ENCODE results near the gene HPSE2. TPM values are rescaled to one million over a fixed set of nuclear protein-coding genes. Genes with fewer than 3 reads are reported as not detected.

Gene HPSE2
- total RNA-seq, 1 experiment from 2014 or later: 0.20 TPM

DNA sequence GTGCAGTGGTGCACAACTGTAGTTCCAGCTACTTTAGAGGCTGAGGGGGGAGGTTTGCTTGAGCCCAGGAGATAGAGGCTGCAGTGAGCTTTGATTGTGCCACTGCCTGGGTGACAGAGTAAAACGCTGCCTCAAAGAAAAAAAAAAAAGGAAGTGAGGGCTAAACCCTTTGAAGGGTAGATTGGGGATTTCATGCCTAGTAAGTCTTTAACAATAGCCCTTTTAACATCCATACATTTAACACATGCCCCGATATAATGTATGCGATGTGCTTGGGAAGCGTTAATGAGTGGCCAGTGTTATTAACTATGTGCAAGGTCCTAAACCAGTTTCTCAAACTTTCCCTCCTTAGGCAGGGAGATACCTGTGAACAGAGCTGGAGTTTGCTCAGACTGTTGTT is 559.8 kb downstream of the HPSE2 start:
- peaks cover 3% of the 10 kb centered on the region for H3K27me3 Mint-ChIP-seq (ENCODE audit: low read depth)
- DNase-seq: no peak

More for the DNA sequence above, 559.8 kb downstream of the HPSE2 start:
- whole genome bisulfite sequencing (ENCODE audit: extremely low coverage, insufficient read length, low lambda C conversion rate): no CpG with 5 or more reads among the region's 4 CpGs
- Histone ChIP-seq H2BK5ac (ENCODE audit: insufficient read length, low read length) (no peak overlapping the region), H3K27ac (ENCODE audit: insufficient read length, low read depth, low read length) (no peak overlapping the region), H2AFZ (ENCODE audit: low read length) (no peak overlapping the region), H3K14ac (ENCODE audit: insufficient read depth, low read length) (no peak overlapping the region), H4K20me1 (ENCODE audit: control insufficient read depth, insufficient read depth, insufficient read length) (no peaks in the 10 kb centered on the region), H3K4ac (ENCODE audit: low read depth, low read length) (no peak overlapping the region), H4K5ac (ENCODE audit: insufficient read length, low read depth, low read length) (no peak overlapping the region), H2BK15ac (ENCODE audit: low read depth, low read length) (no peak overlapping the region), H2AK5ac (ENCODE audit: insufficient read length, low read length) (no peak overlapping the region), H3K23ac (ENCODE audit: insufficient read length, low read depth, low read length) (no peak overlapping the region), H3K79me2 (ENCODE audit: insufficient read depth, low read length) (no peaks in the 10 kb centered on the region), H2BK120ac (ENCODE audit: low read depth, low read length, poor library complexity, severe bottlenecking) (no peak overlapping the region), H2BK20ac (ENCODE audit: low read depth, low read length, poor library complexity, severe bottlenecking) (no peak overlapping the region), H3T11ph (ENCODE audit: low read length) (no peak overlapping the region), H3K23me2 (ENCODE audit: insufficient read length, low read depth, low read length, poor library complexity, severe bottlenecking) (no peaks in the 10 kb centered on the region), H3K9ac (ENCODE audit: extremely low read depth, insufficient read length, low read length) (no peak overlapping the region), H3K79me1 (ENCODE audit: insufficient read depth, low read depth, low read length, poor library complexity, severe bottlenecking) (no peaks in the 10 kb centered on the region), H4K8ac (replicated peaks; ENCODE audit: insufficient read length, low read depth, low read length) (no peak overlapping the region), H3K4me1 (ENCODE audit: insufficient read depth, low read length) (no peaks in the 10 kb centered on the region), H2BK12ac (ENCODE audit: insufficient read length, low read depth, low read length) (no peak overlapping the region), H3K4me2 (ENCODE audit: insufficient read depth, insufficient read length, low read length) (no peak overlapping the region), H3K56ac (ENCODE audit: insufficient read length, low read depth, low read length) (no peak overlapping the region), H3K18ac (ENCODE audit: insufficient read length, low read depth, low read length) (no peak overlapping the region), H3K9me3 (ENCODE audit: control insufficient read depth, low read depth, low read length) (no peaks in the 10 kb centered on the region), H4K91ac (ENCODE audit: insufficient read length, low read depth, low read length) (no peak overlapping the region), H3K27me3 (ENCODE audit: insufficient read depth, low read length) (no peaks in the 10 kb centered on the region)
- H3K36me3 Mint-ChIP-seq (ENCODE audit: insufficient read depth in 1 of 3, low read depth in 3 of 3): peaks cover 0 to 6% (median 2%) of the 10 kb centered on the region in 3 experiments; a peak in 4 of 7 replicates
- H3K27ac Mint-ChIP-seq: no peak overlapping the region; a peak in 1 of 7 replicates
- no peak overlapping the region for H3K4me3 Mint-ChIP-seq
- TF ChIP-seq, protein P1, sequence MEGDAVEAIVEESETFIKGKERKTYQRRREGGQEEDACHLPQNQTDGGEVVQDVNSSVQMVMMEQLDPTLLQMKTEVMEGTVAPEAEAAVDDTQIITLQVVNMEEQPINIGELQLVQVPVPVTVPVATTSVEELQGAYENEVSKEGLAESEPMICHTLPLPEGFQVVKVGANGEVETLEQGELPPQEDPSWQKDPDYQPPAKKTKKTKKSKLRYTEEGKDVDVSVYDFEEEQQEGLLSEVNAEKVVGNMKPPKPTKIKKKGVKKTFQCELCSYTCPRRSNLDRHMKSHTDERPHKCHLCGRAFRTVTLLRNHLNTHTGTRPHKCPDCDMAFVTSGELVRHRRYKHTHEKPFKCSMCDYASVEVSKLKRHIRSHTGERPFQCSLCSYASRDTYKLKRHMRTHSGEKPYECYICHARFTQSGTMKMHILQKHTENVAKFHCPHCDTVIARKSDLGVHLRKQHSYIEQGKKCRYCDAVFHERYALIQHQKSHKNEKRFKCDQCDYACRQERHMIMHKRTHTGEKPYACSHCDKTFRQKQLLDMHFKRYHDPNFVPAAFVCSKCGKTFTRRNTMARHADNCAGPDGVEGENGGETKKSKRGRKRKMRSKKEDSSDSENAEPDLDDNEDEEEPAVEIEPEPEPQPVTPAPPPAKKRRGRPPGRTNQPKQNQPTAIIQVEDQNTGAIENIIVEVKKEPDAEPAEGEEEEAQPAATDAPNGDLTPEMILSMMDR (conservative IDR thresholded peaks at IDR 0.05): no peak
- H3K4me1 Mint-ChIP-seq: peaks cover 13 to 30% of the 10 kb centered on the region in 2 experiments
- peaks cover 4 to 7% of the 10 kb centered on the region in 2 experiments; a peak in 4 of 5 replicates for H3K9me3 Mint-ChIP-seq
